H1 (cell line): ENCODE data around the gene RPS5. TPM values are rescaled to one million over a fixed set of nuclear protein-coding genes. Genes with fewer than 3 reads are reported as not detected.

Experiments
- CHD2 ChIP-seq: IDR thresholded peaks from 2 replicates; pipeline ENCODE4 v1.6.1; 2012; ENCODE audit warnings: low read length, improper control_type of control experiment
- CREB1 ChIP-seq: IDR thresholded peaks from 2 replicates; pipeline ENCODE4 v1.6.1; 2012; ENCODE audit warnings: inconsistent platforms
- GTF2F1 ChIP-seq: IDR thresholded peaks from 2 replicates; pipeline ENCODE4 v1.6.1; 2012; ENCODE audit warnings: low read depth, low read length, improper control_type of control experiment, borderline replicate concordance
- HDAC2 ChIP-seq, 2 experiments: fragments of 300-600 bp in 1 of 2; sonication (generic) in 1 of 2; IDR thresholded peaks; 2 replicates each; pipeline ENCODE4 v1.6.1; 2011 to 2012; ENCODE audit warnings: low read depth in 2 of 2, low read length in 2 of 2, mild to moderate bottlenecking in 2 of 2, moderate library complexity in 2 of 2, borderline replicate concordance in 1 of 2, inconsistent platforms in 1 of 2
- polyA plus RNA-seq, 7 experiments: library from polyadenylated mRNA; depleted of rRNA in 3 of 7; stranded (reverse) in 5 of 7; unstranded in 2 of 7; fragments of >200 nt in 5 of 7; fragments of 200-250 nt in 2 of 7; gene quantifications; 1 replicate in 5 of 7; 2 replicates in 1 of 7; 4 replicates in 1 of 7; pipeline versions ENCODE4 v1.2.1 to v1.2.3, GENCODE V29; 2011 to 2013; ENCODE audit warnings: missing spikeins in 2 of 7, mixed read lengths in 2 of 7
- total RNA-seq: library from RNA; stranded (reverse); fragmentation: NEBNext Ultra II Directional; extraction: Animal tissue kit (Norgen Biotek cat#: 25700); gene quantifications from 2 replicates; pipeline ENCODE4 v1.2.1, GENCODE V29; 2021
- TF ChIP-seq, protein P1 (sequence below): fragments of 300-600 bp; sonication (generic); IDR thresholded peaks from 2 replicates; pipeline ENCODE4 v1.7.1; 2012; ENCODE audit warnings: low read length, moderate library complexity, mild to moderate bottlenecking, inconsistent platforms; ENCODE audit not compliant: insufficient replicate concordance

Gene RPS5
- total and polyA plus RNA-seq, 2 of the 8 experiments (the other 6 are each of a cell fraction or from before 2014, with no cell fraction given): 1,557 to 5,731 TPM

- TF ChIP-seq, protein P1, sequence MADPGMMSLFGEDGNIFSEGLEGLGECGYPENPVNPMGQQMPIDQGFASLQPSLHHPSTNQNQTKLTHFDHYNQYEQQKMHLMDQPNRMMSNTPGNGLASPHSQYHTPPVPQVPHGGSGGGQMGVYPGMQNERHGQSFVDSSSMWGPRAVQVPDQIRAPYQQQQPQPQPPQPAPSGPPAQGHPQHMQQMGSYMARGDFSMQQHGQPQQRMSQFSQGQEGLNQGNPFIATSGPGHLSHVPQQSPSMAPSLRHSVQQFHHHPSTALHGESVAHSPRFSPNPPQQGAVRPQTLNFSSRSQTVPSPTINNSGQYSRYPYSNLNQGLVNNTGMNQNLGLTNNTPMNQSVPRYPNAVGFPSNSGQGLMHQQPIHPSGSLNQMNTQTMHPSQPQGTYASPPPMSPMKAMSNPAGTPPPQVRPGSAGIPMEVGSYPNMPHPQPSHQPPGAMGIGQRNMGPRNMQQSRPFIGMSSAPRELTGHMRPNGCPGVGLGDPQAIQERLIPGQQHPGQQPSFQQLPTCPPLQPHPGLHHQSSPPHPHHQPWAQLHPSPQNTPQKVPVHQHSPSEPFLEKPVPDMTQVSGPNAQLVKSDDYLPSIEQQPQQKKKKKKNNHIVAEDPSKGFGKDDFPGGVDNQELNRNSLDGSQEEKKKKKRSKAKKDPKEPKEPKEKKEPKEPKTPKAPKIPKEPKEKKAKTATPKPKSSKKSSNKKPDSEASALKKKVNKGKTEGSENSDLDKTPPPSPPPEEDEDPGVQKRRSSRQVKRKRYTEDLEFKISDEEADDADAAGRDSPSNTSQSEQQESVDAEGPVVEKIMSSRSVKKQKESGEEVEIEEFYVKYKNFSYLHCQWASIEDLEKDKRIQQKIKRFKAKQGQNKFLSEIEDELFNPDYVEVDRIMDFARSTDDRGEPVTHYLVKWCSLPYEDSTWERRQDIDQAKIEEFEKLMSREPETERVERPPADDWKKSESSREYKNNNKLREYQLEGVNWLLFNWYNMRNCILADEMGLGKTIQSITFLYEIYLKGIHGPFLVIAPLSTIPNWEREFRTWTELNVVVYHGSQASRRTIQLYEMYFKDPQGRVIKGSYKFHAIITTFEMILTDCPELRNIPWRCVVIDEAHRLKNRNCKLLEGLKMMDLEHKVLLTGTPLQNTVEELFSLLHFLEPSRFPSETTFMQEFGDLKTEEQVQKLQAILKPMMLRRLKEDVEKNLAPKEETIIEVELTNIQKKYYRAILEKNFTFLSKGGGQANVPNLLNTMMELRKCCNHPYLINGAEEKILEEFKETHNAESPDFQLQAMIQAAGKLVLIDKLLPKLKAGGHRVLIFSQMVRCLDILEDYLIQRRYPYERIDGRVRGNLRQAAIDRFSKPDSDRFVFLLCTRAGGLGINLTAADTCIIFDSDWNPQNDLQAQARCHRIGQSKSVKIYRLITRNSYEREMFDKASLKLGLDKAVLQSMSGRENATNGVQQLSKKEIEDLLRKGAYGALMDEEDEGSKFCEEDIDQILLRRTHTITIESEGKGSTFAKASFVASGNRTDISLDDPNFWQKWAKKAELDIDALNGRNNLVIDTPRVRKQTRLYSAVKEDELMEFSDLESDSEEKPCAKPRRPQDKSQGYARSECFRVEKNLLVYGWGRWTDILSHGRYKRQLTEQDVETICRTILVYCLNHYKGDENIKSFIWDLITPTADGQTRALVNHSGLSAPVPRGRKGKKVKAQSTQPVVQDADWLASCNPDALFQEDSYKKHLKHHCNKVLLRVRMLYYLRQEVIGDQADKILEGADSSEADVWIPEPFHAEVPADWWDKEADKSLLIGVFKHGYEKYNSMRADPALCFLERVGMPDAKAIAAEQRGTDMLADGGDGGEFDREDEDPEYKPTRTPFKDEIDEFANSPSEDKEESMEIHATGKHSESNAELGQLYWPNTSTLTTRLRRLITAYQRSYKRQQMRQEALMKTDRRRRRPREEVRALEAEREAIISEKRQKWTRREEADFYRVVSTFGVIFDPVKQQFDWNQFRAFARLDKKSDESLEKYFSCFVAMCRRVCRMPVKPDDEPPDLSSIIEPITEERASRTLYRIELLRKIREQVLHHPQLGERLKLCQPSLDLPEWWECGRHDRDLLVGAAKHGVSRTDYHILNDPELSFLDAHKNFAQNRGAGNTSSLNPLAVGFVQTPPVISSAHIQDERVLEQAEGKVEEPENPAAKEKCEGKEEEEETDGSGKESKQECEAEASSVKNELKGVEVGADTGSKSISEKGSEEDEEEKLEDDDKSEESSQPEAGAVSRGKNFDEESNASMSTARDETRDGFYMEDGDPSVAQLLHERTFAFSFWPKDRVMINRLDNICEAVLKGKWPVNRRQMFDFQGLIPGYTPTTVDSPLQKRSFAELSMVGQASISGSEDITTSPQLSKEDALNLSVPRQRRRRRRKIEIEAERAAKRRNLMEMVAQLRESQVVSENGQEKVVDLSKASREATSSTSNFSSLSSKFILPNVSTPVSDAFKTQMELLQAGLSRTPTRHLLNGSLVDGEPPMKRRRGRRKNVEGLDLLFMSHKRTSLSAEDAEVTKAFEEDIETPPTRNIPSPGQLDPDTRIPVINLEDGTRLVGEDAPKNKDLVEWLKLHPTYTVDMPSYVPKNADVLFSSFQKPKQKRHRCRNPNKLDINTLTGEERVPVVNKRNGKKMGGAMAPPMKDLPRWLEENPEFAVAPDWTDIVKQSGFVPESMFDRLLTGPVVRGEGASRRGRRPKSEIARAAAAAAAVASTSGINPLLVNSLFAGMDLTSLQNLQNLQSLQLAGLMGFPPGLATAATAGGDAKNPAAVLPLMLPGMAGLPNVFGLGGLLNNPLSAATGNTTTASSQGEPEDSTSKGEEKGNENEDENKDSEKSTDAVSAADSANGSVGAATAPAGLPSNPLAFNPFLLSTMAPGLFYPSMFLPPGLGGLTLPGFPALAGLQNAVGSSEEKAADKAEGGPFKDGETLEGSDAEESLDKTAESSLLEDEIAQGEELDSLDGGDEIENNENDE: no peak
- TF ChIP-seq GTF2F1 (no peak), CREB1 (no peak), HDAC2 (IDR thresholded peaks at IDR 0.05; ENCODE audit: borderline replicate concordance in 1 of 2, low read depth in 2 of 2, low read length in 2 of 2) (no peak), CHD2 (no peak)
- TF ChIP-seq, all 59 proteins: peak for 0
These were observed 33.2 kb upstream of the RPS5 start (continued) for GRCh38 chr19:58353717-58354477.
